HepG2 (cell line): Measurements from ENCODE around the gene ASMT. TPM values are rescaled to one million over a fixed set of nuclear protein-coding genes. Genes with fewer than 3 reads are reported as not detected.
"Not testable (repeated sequence)": the region's sequence is repeated elsewhere in the genome, so short reads cannot be mapped to it uniquely, and the experiment has no call there.

Experiments
- ATAC-seq: fragments of 200-7000 bp; cut with Tn5 transposase; 3 replicates; pipeline ENCODE4 v1.9.1; 2020; ENCODE audit warnings: mild to moderate bottlenecking, moderate library complexity
- BruUV-seq: library from RNA; stranded (reverse); fragments of 400-500 nt; replicated peaks from 2 replicates; lab custom pipeline; 2021; lab: Mats Ljungman, UMichigan
- CTCF ChIA-PET: fragments of 300-600 bp; formaldehyde crosslinking; extraction: SDS; loops from one replicate; lab custom pipeline; 2021; ENCODE audit warnings: low total read pairs, inconsistent platforms, low intra/inter-chr PET ratio; lab: Yijun Ruan, JAX
- POLR2A ChIA-PET: fragments of 350-600 bp; sonication (Branson Sonifier 250); formaldehyde crosslinking; loops from one replicate; lab custom pipeline; 2020; ENCODE audit warnings: antibody characterized with exemption, inconsistent platforms; lab: Yijun Ruan, JAX
- DNase-seq: peaks from one replicate; pipeline ENCODE4 v3.0.0-alpha.2; 2015; ENCODE audit warnings: low spot score
- FAIRE-seq: peaks from 3 replicates; lab custom pipeline; 2011; peaks lifted over from hg19 to GRCh38; lab: Jason Lieb, UNC
- H2AFZ ChIP-seq: one replicate; pipeline ENCODE4 v1.6.1; 2011; ENCODE audit warnings: low read length, inconsistent platforms
- H3K27ac ChIP-seq: fragments of 300-600 bp; 3 replicates; pipeline ENCODE4 v1.8.0; 2011; ENCODE audit warnings: mixed run types, mild to moderate bottlenecking, mixed read lengths, low read length, inconsistent platforms; ENCODE audit not compliant: insufficient read depth; ENCODE audit errors: extremely low read length
- H3K27me3 ChIP-seq, 2 experiments: fragments of 200-600 bp in 1 of 2; 2 replicates in 1 of 2; 3 replicates in 1 of 2; pipeline versions ENCODE4 v1.6.0 to v1.8.0; 2011; ENCODE audit warnings: low read length in 2 of 2, mild to moderate bottlenecking in 2 of 2, moderate library complexity in 2 of 2, inconsistent platforms in 1 of 2; ENCODE audit not compliant: insufficient read depth in 2 of 2, control insufficient read depth in 1 of 2
- H3K36me3 ChIP-seq, 2 experiments: fragments of 200-600 bp in 1 of 2; replicated peaks in 1 of 2; 2 replicates in 1 of 2; 3 replicates in 1 of 2; pipeline versions ENCODE4 v1.5.1 to v1.8.0; 2011; ENCODE audit warnings: low read length in 2 of 2, inconsistent platforms in 1 of 2; ENCODE audit not compliant: insufficient read depth in 2 of 2, control insufficient read depth in 1 of 2
- H3K4me1 ChIP-seq: 2 replicates; pipeline ENCODE4 v1.5.1; 2012; ENCODE audit warnings: low read length, inconsistent platforms; ENCODE audit not compliant: insufficient read depth
- H3K4me2 ChIP-seq: 2 replicates; pipeline ENCODE4 v1.6.0; 2011; ENCODE audit warnings: low read depth, low read length, inconsistent platforms
- H3K4me3 ChIP-seq, 3 experiments: fragments of 200-600 bp in 1 of 3; sonication (generic), shearing (Covaris generic) in 1 of 3; replicated peaks in 1 of 3; 2 replicates each; pipeline ENCODE4 v1.5.1; 2011 to 2016; ENCODE audit warnings: low read length in 3 of 3, inconsistent platforms in 2 of 3, low read depth in 2 of 3, mild to moderate bottlenecking in 2 of 3, control low read depth in 1 of 3, mixed read lengths in 1 of 3; ENCODE audit not compliant: insufficient read depth in 1 of 3
- H3K79me2 ChIP-seq: one replicate; pipeline ENCODE4 v1.6.1; 2011; ENCODE audit warnings: low read length, inconsistent platforms; ENCODE audit not compliant: insufficient read depth
- H3K9ac ChIP-seq: 2 replicates; pipeline ENCODE4 v1.6.0; 2011; ENCODE audit warnings: mild to moderate bottlenecking, low read depth, low read length, inconsistent platforms; ENCODE audit not compliant: insufficient read depth
- H3K9me3 ChIP-seq: 2 replicates; pipeline ENCODE4 v1.5.1; 2012; ENCODE audit warnings: mild to moderate bottlenecking, low read length
- H4K20me1 ChIP-seq: 2 replicates; pipeline ENCODE4 v1.6.0; 2011; ENCODE audit warnings: inconsistent platforms, mild to moderate bottlenecking, low read length, moderate library complexity; ENCODE audit not compliant: insufficient read depth
- CREB1 ChIP-seq, 2 experiments: fragments of 450-650 bp in 1 of 2; IDR thresholded peaks; 2 replicates each; pipeline ENCODE4 v1.6.1; 2016 to 2017; ENCODE audit warnings: control low read depth in 1 of 2, mild to moderate bottlenecking in 1 of 2, missing compliant biosample characterization in 1 of 2, missing genetic modification characterization in 1 of 2
- CTCF ChIP-seq: sonication (generic); formaldehyde crosslinking; IDR thresholded peaks from 2 replicates; pipeline ENCODE4 v1.5.0; 2020; ENCODE audit warnings: mild to moderate bottlenecking, missing genetic modification reagents, moderate library complexity
- SMC3 ChIP-seq: IDR thresholded peaks from 2 replicates; pipeline ENCODE4 v1.6.1; 2011; ENCODE audit warnings: low read length, improper control_type of control experiment
- STAG1 ChIP-seq: sonication (generic); formaldehyde crosslinking; IDR thresholded peaks from 2 replicates; pipeline ENCODE4 v1.4.0; 2020; ENCODE audit warnings: missing genetic modification reagents
- ZBTB26 ChIP-seq: IDR thresholded peaks from 2 replicates; pipeline ENCODE4 v1.6.1; 2016; ENCODE audit warnings: missing compliant biosample characterization, missing genetic modification reagents, borderline replicate concordance
- ZNF460 ChIP-seq: sonication (generic); formaldehyde crosslinking; IDR thresholded peaks from 2 replicates; pipeline ENCODE4 v1.5.1; 2020; ENCODE audit warnings: missing genetic modification reagents, mild to moderate bottlenecking, borderline replicate concordance
- WGBS: methylation state at CpG from one replicate; pipeline ENCODE4 v1.1.6; 2017; ENCODE audit warnings: low lambda C conversion rate; 5-methylcytosine and 5-hydroxymethylcytosine counted together
- in situ Hi-C: cut with HindIII; loops from 2 replicates; pipeline ENCODE4 v1.10.0; 2017; ENCODE audit warnings: low pct_unique_long_range_greater_than_20kb; ENCODE audit not compliant: extremely low pct_ligation_motif_present
- intact Hi-C: fragments of 100-400 bp; cut with micrococcal nuclease; formaldehyde crosslinking; loops from one replicate; pipeline ENCODE4 v1.10.0; 2022; ENCODE audit not compliant: unreplicated experiment
- polyA plus RNA-seq, 8 experiments: library from polyadenylated mRNA; depleted of rRNA in 3 of 8; stranded (reverse) in 7 of 8; unstranded in 1 of 8; fragments of >200 nt; fragmentation: Illumina TruSeq in 4 of 8; extraction: Trizol in 4 of 8; gene quantifications; 2 replicates each; pipeline versions ENCODE4 v1.2.1 to v1.2.3, GENCODE V29; 2011 to 2016; ENCODE audit warnings: low read depth in 4 of 8, missing spikeins in 1 of 8, mixed read lengths in 1 of 8; ENCODE audit not compliant: insufficient read depth in 1 of 8
- total RNA-seq, 5 experiments: library from RNA; depleted of rRNA; stranded (reverse); fragments of >200 nt; fragmentation: Illumina TruSeq; extraction: Trizol; gene quantifications; 2 replicates each; pipeline ENCODE4 v1.2.3, GENCODE V29; 2016; ENCODE audit warnings: low read depth in 1 of 5

Gene ASMT
- total and polyA plus RNA-seq, 2 of the 13 experiments (the other 11 are each of a cell fraction or from before 2014, with no cell fraction given), result 0.04 TPM; not detected in 1

GRCh38 chrX:1652011-1652811 is 37.4 kb downstream of the ASMT start:
- H3K4me3 ChIP-seq; H3K79me2 ChIP-seq; H3K27ac ChIP-seq; H3K9ac ChIP-seq; in situ Hi-C loops; H2AFZ ChIP-seq; TF ChIP-seq CREB1 (CRISPR knock-in tag; IDR thresholded peaks at IDR 0.05): not testable (repeated sequence)
- DNase-seq, result peak; percentile 51
- FAIRE-seq, result peak; percentile 68
- peak; percentile 61; the same call in 1 of the 2 replicates for TF ChIP-seq SMC3
- TF ChIP-seq CTCF (CRISPR knock-in tag), result peak; percentile 77
- peak; percentile 98 for TF ChIP-seq ZBTB26 (CRISPR knock-in tag)
- TF ChIP-seq CREB1 (IDR thresholded peaks at IDR 0.05), result peak; percentile 68; the same call in 1 of the 2 replicates
- TF ChIP-seq STAG1 (CRISPR knock-in tag), result peak; percentile 64
- peak; percentile 49; the same call in 1 of the 2 replicates for TF ChIP-seq ZNF460 (CRISPR knock-in tag)
- TF ChIP-seq, all 625 proteins: peak for 6; not testable (repeated sequence) for 619
- H3K4me1 ChIP-seq, H4K20me1 ChIP-seq, H3K27me3 ChIP-seq, H3K9me3 ChIP-seq, CTCF ChIA-PET, H3K36me3 ChIP-seq, BruUV-seq, POLR2A ChIA-PET, H3K4me2 ChIP-seq: not testable (repeated sequence)
- intact Hi-C loops, result loop anchor here (1.0 kb wide), 2 partner anchors 941 to 975 kb away; no protein-coding TSS in a partner anchor
- ATAC-seq, result peak; percentile 62
- 50% methylated on average over 24 of the region's 25 CpGs for WGBS
